ENCODE results near the gene DPPA5.
"Not testable (repeated sequence)": the region's sequence is repeated elsewhere in the genome, so short reads cannot be mapped to it uniquely, and the experiment has no call there.

The DPPA5 gene

GRCh38 chr6:73353636-73354593, at the start of gene DPPA5:
Gene DPPA5 (minus strand): TSS chr6:73354276. CDS start chr6:73354225, 51 bp downstream.
- no peak for DNase-seq

- no peak for DNase-seq
Observed at GRCh38 chr6:73400656-73401055, 46.6 kb upstream of the DPPA5 start.

GRCh38 chr6:73395875-73396274, 41.8 kb upstream of the DPPA5 start:
- DNase-seq: no peak

GRCh38 chr6:73394577-73395354, 40.7 kb upstream of the DPPA5 start, which contains the start of gene DDX43:
Gene DDX43 (plus strand): TSS chr6:73394828. CDS start chr6:73394906, 78 bp downstream.
- DNase-seq: peak; percentile 70

GRCh38 chr6:73393278-73393677, 39.2 kb upstream of the DPPA5 start:
- no peak for DNase-seq

- DNase-seq: not testable (repeated sequence)
Observed at GRCh38 chr6:73392188-73392587, 38.1 kb upstream of the DPPA5 start.

GRCh38 chr6:73391675-73392074, 37.6 kb upstream of the DPPA5 start:
- no peak for DNase-seq

- no peak for DNase-seq
Observed at GRCh38 chr6:73389854-73390253, 35.8 kb upstream of the DPPA5 start.

- peak; percentile 63 for DNase-seq
Observed at GRCh38 chr6:73388800-73389512, 34.9 kb upstream of the DPPA5 start.

GRCh38 chr6:73388433-73388799, 34.3 kb upstream of the DPPA5 start:
- DNase-seq: no peak

GRCh38 chr6:73382462-73383113, 28.5 kb upstream of the DPPA5 start:
- DNase-seq: no peak

GRCh38 chr6:73381531-73381930, 27.5 kb upstream of the DPPA5 start:
- DNase-seq: not testable (repeated sequence)

GRCh38 chr6:73377225-73377624, 23.1 kb upstream of the DPPA5 start:
- DNase-seq: no peak

- DNase-seq: no peak
Observed at GRCh38 chr6:73375216-73375615, 21.1 kb upstream of the DPPA5 start.

GRCh38 chr6:73372516-73372915, 18.4 kb upstream of the DPPA5 start:
- DNase-seq: no peak

GRCh38 chr6:73371984-73372383, 17.9 kb upstream of the DPPA5 start:
- DNase-seq: no peak

GRCh38 chr6:73369563-73369962, 15.5 kb upstream of the DPPA5 start, which contains the start of gene OOEP:
Gene OOEP (minus strand): TSS chr6:73369897. CDS start chr6:73369792, 105 bp downstream.
- no peak for DNase-seq

GRCh38 chr6:73369157-73369556, 15.1 kb upstream of the DPPA5 start:
- DNase-seq: no peak

- no peak for DNase-seq
Observed at GRCh38 chr6:73368675-73369074, 14.6 kb upstream of the DPPA5 start.

- DNase-seq: no peak
Observed at GRCh38 chr6:73367761-73368355, 13.8 kb upstream of the DPPA5 start.

- no peak for DNase-seq
Observed at GRCh38 chr6:73364549-73364948, 10.5 kb upstream of the DPPA5 start.

GRCh38 chr6:73364121-73364520, 10.0 kb upstream of the DPPA5 start:
- DNase-seq: no peak
